ENCODE data around the gene CFL2. TPM values are rescaled to one million over a fixed set of nuclear protein-coding genes. Genes with fewer than 3 reads are reported as not detected.
"Not testable (repeated sequence)": the region's sequence is repeated elsewhere in the genome, so short reads cannot be mapped to it uniquely, and the experiment has no call there.

Gene CFL2
- total RNA-seq, 1 donor, result 10.2 TPM

GRCh38 chr14:34711796-34712712 lies 2.3 kb downstream of the CFL2 start:
- no peak for DNase-seq (ENCODE audit: low read depth in 2 of 3, low spot score in 2 of 3)

- DNase-seq (ENCODE audit: low read depth in 2 of 3, low spot score in 2 of 3), result no peak
These were observed 3.2 kb downstream of the CFL2 start for GRCh38 chr14:34711169-34711568.

GRCh38 chr14:34710744-34711143 lies 3.6 kb downstream of the CFL2 start:
- no peak for DNase-seq (ENCODE audit: low read depth in 2 of 3, low spot score in 2 of 3)

- DNase-seq (ENCODE audit: low read depth in 2 of 3, low spot score in 2 of 3), result no peak
These were observed 4.4 kb downstream of the CFL2 start for GRCh38 chr14:34710006-34710405.

- DNase-seq (ENCODE audit: low read depth in 2 of 3, low spot score in 2 of 3), result no peak
These were observed 6.7 kb downstream of the CFL2 start for GRCh38 chr14:34707722-34708121.

- DNase-seq (ENCODE audit: low read depth in 2 of 3, low spot score in 2 of 3), result no peak
These were observed 12.6 kb downstream of the CFL2 start for GRCh38 chr14:34701808-34702207.

- DNase-seq (ENCODE audit: low read depth in 2 of 3, low spot score in 2 of 3), result no peak
These were observed 13.7 kb downstream of the CFL2 start for GRCh38 chr14:34700622-34701130.

- DNase-seq (ENCODE audit: low read depth in 2 of 3, low spot score in 2 of 3), result no peak
These were observed 14.3 kb downstream of the CFL2 start for GRCh38 chr14:34699873-34700621.

- not testable (repeated sequence) for DNase-seq (ENCODE audit: low read depth in 2 of 3, low spot score in 2 of 3)
These were observed 20.2 kb downstream of the CFL2 start for GRCh38 chr14:34694216-34694615.

GRCh38 chr14:34693228-34693939 lies 21.0 kb downstream of the CFL2 start:
- no peak for DNase-seq (ENCODE audit: low read depth in 2 of 3, low spot score in 2 of 3)

GRCh38 chr14:34692898-34693227 lies 21.5 kb downstream of the CFL2 start:
- DNase-seq (ENCODE audit: low read depth in 2 of 3, low spot score in 2 of 3), result no peak

- no peak for DNase-seq (ENCODE audit: low read depth in 2 of 3, low spot score in 2 of 3)
These were observed 22.0 kb downstream of the CFL2 start for GRCh38 chr14:34692348-34692747.

GRCh38 chr14:34691206-34691605 lies 23.2 kb downstream of the CFL2 start:
- DNase-seq (ENCODE audit: low read depth in 2 of 3, low spot score in 2 of 3), result no peak

- DNase-seq (ENCODE audit: low read depth in 2 of 3, low spot score in 2 of 3), result no peak
These were observed 25.8 kb downstream of the CFL2 start for GRCh38 chr14:34688470-34689206.

GRCh38 chr14:34685819-34686428 lies 28.5 kb downstream of the CFL2 start:
- no peak for DNase-seq (ENCODE audit: low read depth in 2 of 3, low spot score in 2 of 3)

- no peak for DNase-seq (ENCODE audit: low read depth in 2 of 3, low spot score in 2 of 3)
These were observed 29.8 kb downstream of the CFL2 start for GRCh38 chr14:34684578-34684977.

GRCh38 chr14:34682787-34683321 lies 31.5 kb downstream of the CFL2 start:
- DNase-seq (ENCODE audit: low read depth in 2 of 3, low spot score in 2 of 3), result peak in 1 of 3 donors; percentile 3

GRCh38 chr14:34680806-34681479 lies 33.5 kb downstream of the CFL2 start:
- no peak for DNase-seq (ENCODE audit: low read depth in 2 of 3, low spot score in 2 of 3)

GRCh38 chr14:34678735-34679134 lies 35.7 kb downstream of the CFL2 start:
- no peak for DNase-seq (ENCODE audit: low read depth in 2 of 3, low spot score in 2 of 3)
